ENCODE measurements around the gene UCHL1. TPM values are rescaled to one million over a fixed set of nuclear protein-coding genes. Genes with fewer than 3 reads are reported as not detected.

The UCHL1 gene
- total RNA-seq, 1 experiment from 2014 or later = 0.54 TPM

- no peaks in the 10 kb centered on the region for H3K79me2 ChIP-seq (ENCODE audit: insufficient read depth, low read length)
- ChIA-PET CTCF (interaction anchor here (1.6 to 8.3 kb wide), 3 partner anchors 382 to 608 kb away, joined by 10 to 105 read pairs (median 12); no protein-coding TSS in a partner anchor), POLR2A (no interaction called here), RAD21 (ENCODE audit: low non-redundant PET in 1 of 2, low total read pairs in 2 of 2, uncharacterized antibody in 2 of 2, unreplicated experiment in 2 of 2) (interaction anchor here in 1 of 2 experiments (1.7 kb wide), 1 partner anchor 382 kb away, joined by 9 read pairs; no protein-coding TSS in a partner anchor)
- intact Hi-C loops (cut with micrococcal nuclease) = loop anchor here (2.0 to 10.0 kb wide), 3 partner anchors 609 to 1235 kb away; no protein-coding TSS in a partner anchor
- no peaks in the 10 kb centered on the region for H3K4me1 ChIP-seq (ENCODE audit: control insufficient read depth in 1 of 2, insufficient read depth in 2 of 2, low read length in 2 of 2)
- no peaks in the 10 kb centered on the region for H4K20me1 ChIP-seq (ENCODE audit: insufficient read depth)
- no peaks in the 10 kb centered on the region for H3K36me3 ChIP-seq (ENCODE audit: control insufficient read depth in 1 of 2, insufficient read depth in 2 of 2, low read length in 2 of 2)
- no peaks in the 10 kb centered on the region for H3K9me2 ChIP-seq (ENCODE audit: insufficient read depth)
- ATAC-seq (no peak), DNase-seq (ENCODE audit: low read depth, low spot score) (no peak)
- BruUV-seq (replicated peaks) = no TSS peak
- H3K4me3 ChIP-seq (replicated peaks in 1 of 2; ENCODE audit: low read depth in 1 of 2, low read length in 2 of 2) = no peak overlapping the region
- no peaks in the 10 kb centered on the region for H3K27me3 ChIP-seq (ENCODE audit: insufficient read depth, low read length)
- no peak for TF ChIP-seq EGR1 (IDR thresholded peaks at IDR 0.05; ENCODE audit: low read depth)
- TF ChIP-seq POLR2AphosphoS5 (IDR thresholded peaks at IDR 0.05; ENCODE audit: low read depth, low read length) = no peak
- no peak for TF ChIP-seq CTCF (IDR thresholded peaks at IDR 0.05 in 2 of 3, conservative IDR thresholded peaks at IDR 0.05 in 1 of 3; ENCODE audit: borderline replicate concordance in 1 of 3, insufficient read depth in 1 of 3, low read depth in 2 of 3, low read length in 2 of 3)
- no peak for TF ChIP-seq ZFX (IDR thresholded peaks at IDR 0.05)
- no peak for TF ChIP-seq ZNF274 (IDR thresholded peaks at IDR 0.05; ENCODE audit: low read depth, low read length)
- TF ChIP-seq CEBPB (IDR thresholded peaks at IDR 0.05; ENCODE audit: low read depth) = no peak
- TF ChIP-seq CBX3 (IDR thresholded peaks at IDR 0.05; ENCODE audit: low read depth) = no peak
- no peak for TF ChIP-seq SP1 (IDR thresholded peaks at IDR 0.05; ENCODE audit: low read depth)
- TF ChIP-seq TCF7L2 (IDR thresholded peaks at IDR 0.05; ENCODE audit: borderline replicate concordance, extremely low read depth, insufficient read depth, insufficient read length) = no peak
- TF ChIP-seq MAX (IDR thresholded peaks at IDR 0.05) = no peak
- no peak for TF ChIP-seq REST (IDR thresholded peaks at IDR 0.05; ENCODE audit: low read depth)
- no peak for TF ChIP-seq ZBTB33 (IDR thresholded peaks at IDR 0.05; ENCODE audit: extremely low read depth, insufficient replicate concordance, low read length)
- no peak for TF ChIP-seq YY1 (IDR thresholded peaks at IDR 0.05; ENCODE audit: extremely low read depth, insufficient replicate concordance, low read depth, low read length)
- TF ChIP-seq FOSL1 (IDR thresholded peaks at IDR 0.05; ENCODE audit: low read depth) = no peak
- TF ChIP-seq ATF3 (IDR thresholded peaks at IDR 0.05) = no peak
- TF ChIP-seq ELF1 (IDR thresholded peaks at IDR 0.05; ENCODE audit: borderline replicate concordance, low read depth) = no peak
- no peak for TF ChIP-seq JUND (IDR thresholded peaks at IDR 0.05)
- no peak overlapping the region for H2AFZ ChIP-seq (ENCODE audit: low read depth, low read length, poor library complexity, severe bottlenecking)
- no peak overlapping the region for H3K27ac ChIP-seq (ENCODE audit: low read depth, low read length)
- H3K4me2 ChIP-seq (ENCODE audit: low read length) = no peak overlapping the region
- H3K9me3 ChIP-seq (ENCODE audit: control insufficient read depth in 1 of 2, insufficient read depth in 1 of 2, low read depth in 1 of 2, low read length in 2 of 2) = no peaks in the 10 kb centered on the region
- no peak overlapping the region for H3K9ac ChIP-seq (ENCODE audit: low read length)
Measured at GRCh38 chr4:41280010-41280409, 23.3 kb downstream of the UCHL1 start.
